K562 (cell line): ENCODE measurements around the gene ZER1. TPM values are rescaled to one million over a fixed set of nuclear protein-coding genes. Genes with fewer than 3 reads are reported as not detected.

Source experiments
- ATF1 ChIP-seq, 2 experiments: fragments of 450-650 bp in 1 of 2; IDR thresholded peaks; 2 replicates each; pipeline ENCODE4 v1.6.1; 2016; ENCODE audit warnings: missing compliant biosample characterization in 1 of 2, missing genetic modification characterization in 1 of 2
- CAMTA2 ChIP-seq: fragments of 250-450 bp; sonication (Bioruptor Pico); conservative IDR thresholded peaks from 2 replicates; pipeline ENCODE4 v1.5.1; 2022
- DDX20 ChIP-seq: fragments of 450-650 bp; IDR thresholded peaks from 2 replicates; pipeline ENCODE4 v1.6.1; 2016; ENCODE audit warnings: missing genetic modification characterization, low read depth, mild to moderate bottlenecking, missing compliant biosample characterization, moderate library complexity
- ELF1 ChIP-seq: fragments of 200-800 bp; sonication (Bioruptor generic); IDR thresholded peaks from 2 replicates; pipeline ENCODE4 v1.6.1; 2016; ENCODE audit warnings: missing genetic modification characterization, missing compliant biosample characterization
- EP400 ChIP-seq: fragments of 450-650 bp; IDR thresholded peaks from 2 replicates; pipeline ENCODE4 v1.6.1; 2017; ENCODE audit warnings: antibody characterized with exemption, mild to moderate bottlenecking, moderate library complexity
- HEY1 ChIP-seq: fragments of 250-450 bp; sonication (Bioruptor Pico); IDR thresholded peaks from 2 replicates; pipeline ENCODE4 v1.5.0; 2020; ENCODE audit warnings: mild to moderate bottlenecking, moderate library complexity, borderline replicate concordance
- HMGN3 ChIP-seq: IDR thresholded peaks from 2 replicates; pipeline ENCODE4 v1.6.1; 2011; ENCODE audit warnings: borderline replicate concordance, low read depth, mild to moderate bottlenecking, mixed read lengths, low read length; ENCODE audit not compliant: insufficient read length; ENCODE audit errors: extremely low read depth
- LCOR ChIP-seq: sonication (generic); formaldehyde crosslinking; IDR thresholded peaks from 2 replicates; pipeline ENCODE4 v1.8.0; 2022; ENCODE audit warnings: mild to moderate bottlenecking, missing genetic modification reagents
- MITF ChIP-seq: IDR thresholded peaks from 2 replicates; pipeline ENCODE4 v1.6.1; 2014; ENCODE audit warnings: antibody characterized with exemption
- NONO ChIP-seq, 2 experiments: fragments of 200-400 bp in 1 of 2; fragments of 450-650 bp in 1 of 2; formaldehyde crosslinking in 1 of 2; IDR thresholded peaks; 2 replicates each; pipeline ENCODE4 v1.6.1; 2017; ENCODE audit warnings: low read depth in 2 of 2, mild to moderate bottlenecking in 2 of 2, moderate library complexity in 2 of 2, low read length in 1 of 2
- RERE ChIP-seq: sonication (generic); formaldehyde crosslinking; IDR thresholded peaks from 2 replicates; pipeline ENCODE4 v1.8.0; 2023; ENCODE audit warnings: missing genetic modification reagents, mild to moderate bottlenecking, borderline replicate concordance
- SRSF1 ChIP-seq: fragments of 200-400 bp; formaldehyde crosslinking; IDR thresholded peaks from 2 replicates; pipeline ENCODE4 v1.6.1; 2017; ENCODE audit warnings: mild to moderate bottlenecking, low read depth, low read length, moderate library complexity
- SUPT5H ChIP-seq: fragments of 450-650 bp; IDR thresholded peaks from 2 replicates; pipeline ENCODE4 v1.6.1; 2016
- ZFP91 ChIP-seq: sonication (generic); formaldehyde crosslinking; IDR thresholded peaks from 2 replicates; pipeline ENCODE4 v1.8.0; 2022; ENCODE audit warnings: mild to moderate bottlenecking, missing genetic modification reagents
- ZKSCAN1 ChIP-seq: fragments of 150-350 bp; IDR thresholded peaks from 2 replicates; pipeline ENCODE4 v1.6.1; 2016; ENCODE audit warnings: low read depth, low read length
- ZNF121 ChIP-seq: sonication (generic); formaldehyde crosslinking; conservative IDR thresholded peaks from 2 replicates; pipeline ENCODE4 v1.8.0; 2022; ENCODE audit warnings: missing genetic modification reagents
- ZNF146 ChIP-seq: IDR thresholded peaks from one replicate; pipeline ENCODE4 v1.6.1; 2018; ENCODE audit warnings: missing compliant biosample characterization; ENCODE audit not compliant: unreplicated experiment
- ZNF263 ChIP-seq: sonication (generic); formaldehyde crosslinking; IDR thresholded peaks from 2 replicates; pipeline ENCODE4 v1.8.0; 2022; ENCODE audit warnings: mild to moderate bottlenecking, missing genetic modification reagents, borderline replicate concordance
- polyA plus RNA-seq, 8 experiments: library from polyadenylated mRNA; depleted of rRNA in 4 of 8; stranded (reverse) in 5 of 8; unstranded in 3 of 8; fragments of >200 nt; fragmentation: Nextera tagmentation in 2 of 8; fragmentation: Illumina TruSeq in 1 of 8; extraction: Ambion mirVana in 2 of 8; extraction: Trizol in 1 of 8; gene quantifications; 2 replicates each; pipeline versions ENCODE4 v1.2.1 to v1.2.3, GENCODE V29; 2011 to 2014; ENCODE audit warnings: inconsistent platforms in 1 of 8, missing spikeins in 1 of 8
- total RNA-seq, 7 experiments: library from RNA; depleted of rRNA in 6 of 7; stranded (reverse); fragments of >200 nt in 6 of 7; fragmentation: Illumina TruSeq in 2 of 7; extraction: Trizol in 2 of 7; gene quantifications; 2 replicates each; pipeline versions ENCODE4 v1.2.1 to v1.2.3, GENCODE V29; 2011 to 2021; ENCODE audit warnings: low replicate concordance in 1 of 7
- TF ChIP-seq, protein P1 (sequence below): fragments of 450-650 bp; IDR thresholded peaks from 2 replicates; pipeline ENCODE4 v1.6.1; 2016

The ZER1 gene
- total and polyA plus RNA-seq, 9 of the 15 experiments (the other 6 are each of a cell fraction or from before 2014, with no cell fraction given), result 0.07 to 10.7 (median 6.2) TPM

DNA sequence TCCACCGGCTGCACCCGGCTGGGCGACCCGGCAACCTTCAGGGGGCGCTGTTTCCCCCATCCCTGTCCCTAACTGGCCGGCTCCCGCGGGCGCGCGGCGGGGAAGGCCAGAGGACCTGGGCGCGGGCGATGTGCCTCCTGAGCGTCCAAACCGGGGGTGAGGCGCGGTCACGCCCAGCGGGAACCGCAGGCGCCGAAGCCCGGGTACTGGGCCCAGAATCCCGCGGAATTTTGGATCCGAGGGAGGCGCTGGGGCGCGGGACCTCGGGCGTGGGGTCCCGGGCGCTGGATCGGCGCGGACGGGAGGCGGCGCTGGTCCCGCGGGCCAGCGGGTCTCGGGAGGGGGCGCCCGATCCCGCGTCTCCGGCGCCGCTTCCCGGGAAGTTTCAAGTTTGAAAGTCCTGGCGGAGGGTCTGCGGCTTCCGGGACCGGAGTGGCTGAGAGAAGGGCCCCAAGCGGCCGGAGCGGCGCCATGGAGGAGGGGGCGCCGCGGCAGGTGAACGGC lies 69.2 kb downstream of the ZER1 start, which contains the start of gene PKN3 (continued):
- TF ChIP-seq RERE (CRISPR knock-in tag) (no peak), ZNF121 (no peak), ELF1 (tag) (peak; percentile 71), DDX20 (tag) (no peak), ZNF263 (CRISPR knock-in tag) (no peak), MITF (0 out of 2 replicates have a peak, but pooled peaks have one; percentile 2), SUPT5H (peak; percentile 57), CAMTA2 (CRISPR knock-in tag) (no peak), NONO (IDR thresholded peaks at IDR 0.05; ENCODE audit: low read depth in 2 of 2, low read length in 1 of 2) (peak; percentile 76 to 85), HEY1 (CRISPR knock-in tag) (no peak), SRSF1 (0 out of 2 replicates have a peak, but pooled peaks have one; percentile 47), ATF1 (CRISPR knock-in tag; IDR thresholded peaks at IDR 0.05) (no peak), ATF1 (tag; IDR thresholded peaks at IDR 0.05) (peak; percentile 47; the same call in 1 of the 2 replicates), LCOR (CRISPR knock-in tag) (peak; percentile 83; the same call in 1 of the 2 replicates), ZNF146 (no peak), ZKSCAN1 (peak; percentile 63; the same call in 1 of the 2 replicates), HMGN3 (peak; percentile 81), ZFP91 (CRISPR knock-in tag) (no peak), EP400 (peak; percentile 56; the same call in 1 of the 2 replicates)
- TF ChIP-seq, protein P1, sequence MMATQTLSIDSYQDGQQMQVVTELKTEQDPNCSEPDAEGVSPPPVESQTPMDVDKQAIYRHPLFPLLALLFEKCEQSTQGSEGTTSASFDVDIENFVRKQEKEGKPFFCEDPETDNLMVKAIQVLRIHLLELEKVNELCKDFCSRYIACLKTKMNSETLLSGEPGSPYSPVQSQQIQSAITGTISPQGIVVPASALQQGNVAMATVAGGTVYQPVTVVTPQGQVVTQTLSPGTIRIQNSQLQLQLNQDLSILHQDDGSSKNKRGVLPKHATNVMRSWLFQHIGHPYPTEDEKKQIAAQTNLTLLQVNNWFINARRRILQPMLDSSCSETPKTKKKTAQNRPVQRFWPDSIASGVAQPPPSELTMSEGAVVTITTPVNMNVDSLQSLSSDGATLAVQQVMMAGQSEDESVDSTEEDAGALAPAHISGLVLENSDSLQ, result no peak
